Stimulated activated CD8-positive, alpha-beta memory T cell treated with anti-CD3 and anti-CD28 coated beads, Interleukin-4, amount 100 ng/mL, for 4 hours (primary cell): ENCODE measurements around the gene SRPRA.
"Not testable (repeated sequence)": the region's sequence is repeated elsewhere in the genome, so short reads cannot be mapped to it uniquely, and the experiment has no call there.

Source experiments
- DNase-seq, 2 donors: peaks; one replicate each; pipeline ENCODE4 v3.0.0-alpha.2; 2020; ENCODE audit warnings: low read depth in 2 of 2, low spot score in 1 of 2

SRPRA gene

GRCh38 chr11:126268708-126269579 lies at the start of gene SRPRA, which contains the start of gene FOXRED1:
Gene SRPRA, minus strand, starts transcription at chr11:126268895. Its CDS starts 91 bp downstream, at chr11:126268804.
Gene FOXRED1, plus strand, starts transcription at chr11:126269154. Its CDS starts 53 bp downstream, at chr11:126269207.
- DNase-seq = peak; percentile 99 to 100

GRCh38 chr11:126317756-126318573 lies 49.3 kb upstream of the SRPRA start:
- no peak for DNase-seq

- no peak for DNase-seq
Observed at GRCh38 chr11:126317432-126317755, 48.7 kb upstream of the SRPRA start.

- DNase-seq = no peak
Observed at GRCh38 chr11:126313826-126314225, 45.1 kb upstream of the SRPRA start.

- no peak for DNase-seq
Observed at GRCh38 chr11:126312961-126313360, 44.3 kb upstream of the SRPRA start.

GRCh38 chr11:126311401-126312291 lies 43.0 kb upstream of the SRPRA start:
- no peak for DNase-seq

- no peak for DNase-seq
Observed at GRCh38 chr11:126310992-126311310, 42.3 kb upstream of the SRPRA start.

GRCh38 chr11:126310200-126310991 lies 41.7 kb upstream of the SRPRA start:
- peak in 1 of 2 donors; percentile 34 for DNase-seq

- DNase-seq = not testable (repeated sequence)
Observed at GRCh38 chr11:126308771-126309170, 40.1 kb upstream of the SRPRA start.

- no peak for DNase-seq
Observed at GRCh38 chr11:126308271-126308671, 39.6 kb upstream of the SRPRA start.

- DNase-seq = no peak
Observed at GRCh38 chr11:126307706-126308105, 39.0 kb upstream of the SRPRA start.

GRCh38 chr11:126305699-126306098 lies 37.0 kb upstream of the SRPRA start:
- DNase-seq = no peak

GRCh38 chr11:126304457-126305075 lies 35.9 kb upstream of the SRPRA start:
- no peak for DNase-seq

- peak; percentile 60 to 73 for DNase-seq
Observed at GRCh38 chr11:126303623-126304456, 35.1 kb upstream of the SRPRA start, which contains the start of gene DCPS. Gene DCPS, plus strand, starts transcription at chr11:126304060. Its CDS starts 21 bp downstream, at chr11:126304081.

- DNase-seq = no peak
Observed at GRCh38 chr11:126297004-126297403, 28.3 kb upstream of the SRPRA start.

- no peak for DNase-seq
Observed at GRCh38 chr11:126293726-126294125, 25.0 kb upstream of the SRPRA start.

- no peak for DNase-seq
Observed at GRCh38 chr11:126290887-126291286, 22.2 kb upstream of the SRPRA start.

- no peak for DNase-seq
Observed at GRCh38 chr11:126288237-126288636, 19.5 kb upstream of the SRPRA start.

GRCh38 chr11:126284829-126285228 lies 16.1 kb upstream of the SRPRA start:
- peak; percentile 71 to 76 for DNase-seq
